ENCODE data around the gene MAP3K20. TPM values are rescaled to one million over a fixed set of nuclear protein-coding genes. Genes with fewer than 3 reads are reported as not detected.

MAP3K20 gene
- total and polyA plus RNA-seq, 2 donors (not counting 1 experiment from before 2014, with no cell fraction given), result 105 to 138 TPM

- Histone ChIP-seq H3K79me2 (ENCODE audit: control insufficient read depth, insufficient read depth, low read length) (no peaks in the 10 kb centered on the region), H3K9ac (ENCODE audit: insufficient read depth, low read length) (no peak overlapping the region), H4K20me1 (ENCODE audit: control insufficient read depth, extremely low read depth, insufficient read depth, low read length) (no peaks in the 10 kb centered on the region), H3K36me3 (ENCODE audit: control insufficient read depth, insufficient read depth, low read length) (no peaks in the 10 kb centered on the region), H3K4me1 (ENCODE audit: control insufficient read depth, extremely low read depth, insufficient read depth, low read length) (peaks cover 16% of the 10 kb centered on the region), H2AFZ (ENCODE audit: low read length) (no peak overlapping the region), H3K27ac (ENCODE audit: insufficient read depth, low read length) (peak overlapping the region; percentile 71), H3K9me3 (ENCODE audit: control insufficient read depth, insufficient read depth, low read depth, low read length) (no peaks in the 10 kb centered on the region), H3K4me2 (ENCODE audit: extremely low read depth, insufficient read depth, low read length) (peak overlapping the region; percentile 66), H3K4me3 (replicated peaks in 1 of 4; ENCODE audit: control extremely low read depth in 1 of 4, insufficient read depth in 1 of 4, low read depth in 3 of 4, low read length in 4 of 4) (peak overlapping the region in 1 of 4 experiments; percentile 25), H3K27me3 (ENCODE audit: control insufficient read depth, insufficient read depth, low read length) (no peaks in the 10 kb centered on the region)
- no peak for DNase-seq (ENCODE audit: low read depth in 2 of 2)
- TF ChIP-seq, protein P1, sequence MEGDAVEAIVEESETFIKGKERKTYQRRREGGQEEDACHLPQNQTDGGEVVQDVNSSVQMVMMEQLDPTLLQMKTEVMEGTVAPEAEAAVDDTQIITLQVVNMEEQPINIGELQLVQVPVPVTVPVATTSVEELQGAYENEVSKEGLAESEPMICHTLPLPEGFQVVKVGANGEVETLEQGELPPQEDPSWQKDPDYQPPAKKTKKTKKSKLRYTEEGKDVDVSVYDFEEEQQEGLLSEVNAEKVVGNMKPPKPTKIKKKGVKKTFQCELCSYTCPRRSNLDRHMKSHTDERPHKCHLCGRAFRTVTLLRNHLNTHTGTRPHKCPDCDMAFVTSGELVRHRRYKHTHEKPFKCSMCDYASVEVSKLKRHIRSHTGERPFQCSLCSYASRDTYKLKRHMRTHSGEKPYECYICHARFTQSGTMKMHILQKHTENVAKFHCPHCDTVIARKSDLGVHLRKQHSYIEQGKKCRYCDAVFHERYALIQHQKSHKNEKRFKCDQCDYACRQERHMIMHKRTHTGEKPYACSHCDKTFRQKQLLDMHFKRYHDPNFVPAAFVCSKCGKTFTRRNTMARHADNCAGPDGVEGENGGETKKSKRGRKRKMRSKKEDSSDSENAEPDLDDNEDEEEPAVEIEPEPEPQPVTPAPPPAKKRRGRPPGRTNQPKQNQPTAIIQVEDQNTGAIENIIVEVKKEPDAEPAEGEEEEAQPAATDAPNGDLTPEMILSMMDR (conservative IDR thresholded peaks at IDR 0.05 in 1 of 2, IDR thresholded peaks at IDR 0.05 in 1 of 2; ENCODE audit: low read depth in 1 of 2, low read length in 2 of 2), result no peak
- no peak for TF ChIP-seq EZH2 (IDR thresholded peaks at IDR 0.05; ENCODE audit: low read length, missing control alignments)
Measured at GRCh38 chr2:173049831-173050230, 25.8 kb upstream of the MAP3K20 start.

GRCh38 chr2:173050684-173051083, 25.0 kb upstream of the MAP3K20 start:
- Histone ChIP-seq H3K36me3 (ENCODE audit: control insufficient read depth, insufficient read depth, low read length) (no peaks in the 10 kb centered on the region), H3K4me3 (replicated peaks in 1 of 4; ENCODE audit: control extremely low read depth in 1 of 4, insufficient read depth in 1 of 4, low read depth in 3 of 4, low read length in 4 of 4) (no peak overlapping the region), H3K79me2 (ENCODE audit: control insufficient read depth, insufficient read depth, low read length) (no peaks in the 10 kb centered on the region), H3K27me3 (ENCODE audit: control insufficient read depth, insufficient read depth, low read length) (no peaks in the 10 kb centered on the region), H3K27ac (ENCODE audit: insufficient read depth, low read length) (no peak overlapping the region), H3K9me3 (ENCODE audit: control insufficient read depth, insufficient read depth, low read depth, low read length) (no peaks in the 10 kb centered on the region), H3K9ac (ENCODE audit: insufficient read depth, low read length) (no peak overlapping the region), H3K4me2 (ENCODE audit: extremely low read depth, insufficient read depth, low read length) (no peak overlapping the region), H2AFZ (ENCODE audit: low read length) (no peak overlapping the region), H3K4me1 (ENCODE audit: control insufficient read depth, extremely low read depth, insufficient read depth, low read length) (peaks cover 13% of the 10 kb centered on the region), H4K20me1 (ENCODE audit: control insufficient read depth, extremely low read depth, insufficient read depth, low read length) (no peaks in the 10 kb centered on the region)
- TF ChIP-seq, protein P1 (conservative IDR thresholded peaks at IDR 0.05 in 1 of 2, IDR thresholded peaks at IDR 0.05 in 1 of 2; ENCODE audit: low read depth in 1 of 2, low read length in 2 of 2), result no peak
- no peak for TF ChIP-seq EZH2 (IDR thresholded peaks at IDR 0.05; ENCODE audit: low read length, missing control alignments)
- no peak for DNase-seq (ENCODE audit: low read depth in 2 of 2)

- Histone ChIP-seq H3K9ac (ENCODE audit: insufficient read depth, low read length) (no peak overlapping the region), H3K27ac (ENCODE audit: insufficient read depth, low read length) (no peak overlapping the region), H3K79me2 (ENCODE audit: control insufficient read depth, insufficient read depth, low read length) (no peaks in the 10 kb centered on the region), H3K9me3 (ENCODE audit: control insufficient read depth, insufficient read depth, low read depth, low read length) (no peaks in the 10 kb centered on the region), H3K4me1 (ENCODE audit: control insufficient read depth, extremely low read depth, insufficient read depth, low read length) (peaks cover 13% of the 10 kb centered on the region), H3K36me3 (ENCODE audit: control insufficient read depth, insufficient read depth, low read length) (no peaks in the 10 kb centered on the region), H2AFZ (ENCODE audit: low read length) (no peak overlapping the region), H3K27me3 (ENCODE audit: control insufficient read depth, insufficient read depth, low read length) (no peaks in the 10 kb centered on the region), H3K4me2 (ENCODE audit: extremely low read depth, insufficient read depth, low read length) (no peak overlapping the region), H3K4me3 (replicated peaks in 1 of 4; ENCODE audit: control extremely low read depth in 1 of 4, insufficient read depth in 1 of 4, low read depth in 3 of 4, low read length in 4 of 4) (no peak overlapping the region), H4K20me1 (ENCODE audit: control insufficient read depth, extremely low read depth, insufficient read depth, low read length) (no peaks in the 10 kb centered on the region)
- DNase-seq (ENCODE audit: low read depth in 2 of 2), result no peak
- TF ChIP-seq, protein P1 (conservative IDR thresholded peaks at IDR 0.05 in 1 of 2, IDR thresholded peaks at IDR 0.05 in 1 of 2; ENCODE audit: low read depth in 1 of 2, low read length in 2 of 2), result no peak
- TF ChIP-seq EZH2 (IDR thresholded peaks at IDR 0.05; ENCODE audit: low read length, missing control alignments), result no peak
Measured at GRCh38 chr2:173051463-173052215, 24.0 kb upstream of the MAP3K20 start.
